Hypothalamus (tissue), 51 donors: ENCODE results near the gene FOXD3.
"Not testable (repeated sequence)": the region's sequence is repeated elsewhere in the genome, so short reads cannot be mapped to it uniquely, and the experiment has no call there.

ENCODE experiments used
- DNase-seq, 51 donors: peaks; one replicate each; lab custom pipeline; 2025; lab: John Stamatoyannopoulos, UW

Gene FOXD3

DNA sequence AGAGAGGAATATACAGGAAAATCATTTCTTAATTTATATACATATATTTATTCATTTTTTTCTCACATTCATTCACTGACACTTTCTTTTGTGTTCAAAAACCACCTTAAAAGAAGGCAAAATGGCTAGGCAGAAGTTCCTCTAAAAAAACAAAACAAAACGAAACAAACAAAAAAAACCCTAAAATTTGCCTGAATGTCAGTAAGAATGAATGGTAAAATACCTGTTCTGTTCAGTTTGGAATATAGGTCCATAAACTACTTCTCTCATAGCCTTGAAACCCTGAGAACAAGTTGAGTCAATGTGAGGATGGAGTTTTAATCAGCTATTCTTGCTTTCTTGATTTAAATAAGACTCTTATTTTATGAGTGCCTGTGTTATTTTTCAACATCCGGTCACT lies 30.4 kb downstream of the FOXD3 start:
- no peak for DNase-seq

DNA sequence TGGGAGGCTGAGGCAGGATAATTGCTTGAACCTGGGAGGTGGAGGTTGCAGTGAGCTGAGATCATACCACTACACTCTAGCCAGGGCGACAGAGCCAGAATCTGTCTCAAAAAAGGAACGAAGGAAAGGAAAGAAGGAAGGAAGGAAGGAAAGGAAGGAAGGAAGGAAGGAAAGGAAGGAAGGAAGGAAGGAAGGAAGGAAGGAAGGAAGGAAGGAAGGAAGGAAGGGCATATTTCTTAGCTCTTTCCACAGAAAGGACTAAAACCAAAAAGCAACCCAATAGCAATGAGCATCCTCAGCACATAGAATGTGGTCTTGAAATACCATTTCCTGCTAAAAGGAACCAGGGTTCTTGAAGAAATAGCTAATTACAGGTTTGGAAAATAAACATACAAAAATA lies 33.9 kb downstream of the FOXD3 start:
- DNase-seq, result not testable (repeated sequence)

DNA sequence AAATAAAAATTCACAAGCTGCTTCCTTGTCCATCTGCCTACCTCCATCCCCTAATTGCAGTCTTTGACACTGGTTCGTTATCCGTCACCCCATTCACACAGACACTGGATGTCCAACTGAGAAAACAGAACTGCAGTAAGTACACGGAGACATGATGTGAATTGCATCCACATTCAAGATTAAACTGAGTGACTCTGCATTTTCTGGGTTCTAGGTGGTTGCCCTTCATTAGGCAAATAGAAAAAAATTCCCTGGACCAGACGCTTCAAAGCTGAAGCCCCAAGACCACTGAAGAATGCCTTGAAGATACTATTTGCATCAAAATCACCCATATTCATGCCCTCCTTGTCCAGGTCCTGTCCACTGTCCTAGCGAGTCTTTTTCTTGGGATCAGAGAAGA lies 37.2 kb downstream of the FOXD3 start:
- DNase-seq, result no peak

DNA sequence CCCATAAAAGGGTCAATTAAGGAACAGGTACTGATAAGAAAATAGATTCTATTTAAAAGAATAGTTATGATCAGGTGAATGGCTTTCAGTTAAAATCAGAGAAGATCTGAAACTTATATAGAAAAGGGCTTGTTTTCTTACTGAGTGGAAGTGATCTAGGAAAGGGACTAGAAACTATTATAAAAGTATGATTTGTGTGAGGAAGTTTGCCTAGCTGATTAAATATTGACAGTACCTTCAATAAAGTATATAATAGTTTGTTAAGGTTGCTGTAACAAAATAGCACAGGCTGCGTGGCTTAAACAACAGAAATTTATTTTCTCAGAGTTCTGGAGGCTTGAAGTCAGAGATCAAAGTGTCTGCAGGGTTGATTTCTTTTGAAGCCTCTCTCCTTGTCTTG lies 39.7 kb downstream of the FOXD3 start:
- no peak for DNase-seq

DNA sequence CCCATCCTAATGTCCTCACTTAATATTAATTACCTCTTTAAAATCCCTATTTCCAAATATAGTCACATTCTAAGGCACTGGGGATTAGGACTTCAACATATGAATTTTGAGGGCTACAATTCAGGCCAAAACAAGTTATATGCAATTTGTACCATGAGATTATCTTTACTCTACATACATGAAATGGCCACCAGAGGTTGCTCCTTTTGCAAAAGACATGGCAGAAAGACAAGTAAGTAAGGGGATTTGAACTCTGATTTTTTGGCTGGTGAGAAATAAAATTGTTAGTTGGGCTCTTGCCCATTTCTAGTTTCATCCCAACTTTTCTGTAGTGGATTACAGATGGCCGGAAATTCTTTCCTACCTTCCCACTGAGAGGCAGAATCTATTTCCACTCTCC lies 40.2 kb downstream of the FOXD3 start:
- no peak for DNase-seq

DNA sequence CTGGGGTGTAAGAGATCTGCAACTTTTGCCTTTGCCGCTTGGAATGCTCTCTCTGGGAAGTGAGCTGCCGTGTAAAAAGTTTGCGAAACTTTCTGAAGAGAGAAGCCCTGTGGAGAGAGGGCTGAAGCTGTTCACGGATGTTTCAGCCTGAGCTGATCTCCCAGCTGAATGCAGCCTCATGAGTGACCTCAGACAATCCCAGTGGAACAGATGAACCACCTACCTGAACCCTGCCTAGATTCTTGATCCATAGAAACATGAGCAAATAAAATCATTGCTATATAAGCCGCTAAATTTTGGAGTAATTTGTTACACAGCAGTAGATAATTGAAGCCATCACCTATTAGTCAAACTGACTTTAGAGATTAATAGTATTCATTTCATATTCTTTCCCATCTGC lies 40.6 kb downstream of the FOXD3 start:
- no peak for DNase-seq

DNA sequence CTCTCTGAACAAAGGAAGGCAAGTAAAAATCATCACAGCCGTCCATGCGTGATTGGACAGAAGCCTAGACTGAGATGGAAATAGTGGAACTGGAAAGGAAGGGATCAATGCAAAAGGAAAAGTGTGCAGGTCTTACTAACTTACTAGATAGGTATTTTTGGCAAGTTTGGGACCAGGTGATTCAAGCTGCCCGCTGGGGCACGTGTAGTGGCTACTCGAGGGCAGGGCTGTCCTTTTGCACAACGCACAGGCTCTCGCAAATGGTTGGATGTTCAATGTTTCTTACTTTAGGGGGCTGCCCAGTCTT lies 44.5 kb downstream of the FOXD3 start:
- no peak for DNase-seq

DNA sequence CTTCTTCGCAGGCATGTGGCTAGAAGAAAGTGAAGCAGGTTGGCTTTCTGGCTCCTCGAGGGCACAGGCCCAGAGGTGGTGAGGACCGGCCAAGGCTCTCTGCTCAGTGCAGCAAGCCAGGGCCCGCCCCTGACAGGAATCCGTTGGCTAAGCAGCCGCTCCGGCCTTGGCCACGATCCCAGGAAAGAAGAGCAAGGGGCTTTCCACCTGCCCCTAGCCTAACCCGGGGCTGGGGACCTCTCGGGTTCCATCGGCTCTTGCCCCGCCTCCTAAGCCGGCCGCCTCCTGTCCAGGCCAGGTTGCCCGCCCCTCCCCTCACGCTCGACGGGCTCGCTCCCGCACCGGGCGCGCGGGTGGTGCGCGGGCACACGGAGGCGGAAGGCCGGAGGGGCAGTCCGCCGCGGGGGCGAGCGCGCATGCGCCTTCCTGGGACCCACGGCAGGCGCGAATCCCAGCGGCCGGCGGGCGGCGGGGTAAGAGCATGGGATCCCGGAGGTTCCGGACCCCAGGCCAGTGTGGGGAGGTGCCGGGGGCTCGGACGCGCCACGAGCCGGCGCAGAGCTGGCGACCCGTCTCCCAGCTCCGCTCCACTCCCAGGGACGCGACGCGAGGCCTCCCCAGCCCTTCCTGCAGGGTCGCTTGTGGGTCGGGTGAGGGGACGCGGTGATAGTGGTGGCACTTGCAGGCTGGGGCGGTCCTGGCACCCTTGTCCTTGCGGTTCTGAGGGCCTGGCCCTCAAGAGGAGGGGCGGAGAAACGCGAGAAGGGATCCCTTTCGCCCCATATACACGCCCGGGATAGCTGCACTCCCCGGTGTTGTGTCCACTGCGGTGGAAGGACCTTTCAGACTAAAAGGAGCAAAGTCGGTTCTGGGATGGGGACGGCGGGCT lies 45.1 kb downstream of the FOXD3 start, which contains the start of gene ALG6:
Gene ALG6 (plus strand): TSS at position 413 of the 889 bp plus-strand sequence. CDS start 3,351 bp downstream, outside the sequence.
- peak; percentile 37 to 97 (median 85) for DNase-seq

DNA sequence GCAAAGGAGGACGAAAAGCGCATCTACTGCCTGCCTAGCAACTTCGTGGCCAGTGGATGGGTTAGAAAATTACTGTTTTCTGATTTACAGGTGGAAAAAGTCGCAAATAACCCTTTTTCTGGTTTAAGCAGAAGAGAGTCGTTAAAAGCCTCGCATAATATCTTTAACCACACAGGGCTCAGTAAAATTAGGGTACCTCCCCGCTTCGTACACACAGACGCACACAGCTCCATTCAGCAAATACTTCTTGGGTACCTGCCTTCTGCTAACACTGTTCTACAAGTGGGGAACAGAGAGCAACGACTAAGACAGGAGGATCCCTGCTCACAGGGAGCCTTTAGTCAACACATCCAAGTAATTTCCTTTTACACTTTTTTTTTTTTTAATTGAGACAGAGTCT lies 45.8 kb downstream of the FOXD3 start:
- peak in 2 of 51 donors; percentile 19 to 52 for DNase-seq
